ENCODE data around the gene TTBK2.

Gene TTBK2

GRCh38 chr15:42691770-42692169, 228.8 kb downstream of the TTBK2 start:
- no peak for DNase-seq (ENCODE audit: low spot score)

GRCh38 chr15:42691308-42691707, 229.3 kb downstream of the TTBK2 start:
- DNase-seq (ENCODE audit: low spot score): no peak

Data from GM03348 (cell line).